H1 (cell line): ENCODE measurements around the gene PNLDC1. TPM values are rescaled to one million over a fixed set of nuclear protein-coding genes. Genes with fewer than 3 reads are reported as not detected.

Experiments
- CBX8 ChIP-seq: fragments of 300-800, 300-1000 bp; sonication (generic); IDR thresholded peaks from 2 replicates; pipeline ENCODE4 v1.7.1; 2016; ENCODE audit warnings: low read depth, low read length, borderline replicate concordance
- CHD1 ChIP-seq: IDR thresholded peaks from 2 replicates; pipeline ENCODE4 v1.6.1; 2012; ENCODE audit warnings: low read depth, low read length, improper control_type of control experiment
- CHD7 ChIP-seq: fragments of 300-600 bp; sonication (generic); IDR thresholded peaks from 2 replicates; pipeline ENCODE4 v1.7.1; 2012; ENCODE audit warnings: low read length, moderate library complexity, mild to moderate bottlenecking, inconsistent platforms; ENCODE audit not compliant: insufficient replicate concordance
- CTBP2 ChIP-seq: IDR thresholded peaks from 2 replicates; pipeline ENCODE4 v1.7.0; 2011; ENCODE audit warnings: borderline replicate concordance, mild to moderate bottlenecking, moderate library complexity, mixed read lengths, low read length; ENCODE audit not compliant: insufficient read depth, insufficient read length
- EP300 ChIP-seq, 2 experiments: IDR thresholded peaks; 1 replicate in 1 of 2; 2 replicates in 1 of 2; pipeline ENCODE4 v1.6.1; 2011 to 2012; ENCODE audit warnings: low read depth in 2 of 2, low read length in 2 of 2, mild to moderate bottlenecking in 2 of 2, borderline replicate concordance in 1 of 2, inconsistent platforms in 1 of 2, moderate library complexity in 1 of 2
- SRF ChIP-seq: IDR thresholded peaks from 2 replicates; pipeline ENCODE4 v1.6.1; 2011; ENCODE audit warnings: mild to moderate bottlenecking, low read depth, low read length, moderate library complexity
- TAF7 ChIP-seq: optimal IDR thresholded peaks from 2 replicates; pipeline ENCODE3; 2011; ENCODE audit warnings: low read depth, mild to moderate bottlenecking, inconsistent platforms, low read length, moderate library complexity, borderline replicate concordance
- TBP ChIP-seq: IDR thresholded peaks from 2 replicates; pipeline ENCODE4 v1.6.1; 2011; ENCODE audit warnings: low read depth, low read length, improper control_type of control experiment
- TEAD4 ChIP-seq: IDR thresholded peaks from 2 replicates; pipeline ENCODE4 v1.6.1; 2012; ENCODE audit warnings: low read depth, low read length, inconsistent platforms, mixed read lengths
- YY1 ChIP-seq: IDR thresholded peaks from 2 replicates; pipeline ENCODE4 v1.6.1; 2011; ENCODE audit warnings: low read depth, mild to moderate bottlenecking, low read length
- polyA plus RNA-seq, 7 experiments: library from polyadenylated mRNA; depleted of rRNA in 3 of 7; stranded (reverse) in 5 of 7; unstranded in 2 of 7; fragments of >200 nt in 5 of 7; fragments of 200-250 nt in 2 of 7; gene quantifications; 1 replicate in 5 of 7; 2 replicates in 1 of 7; 4 replicates in 1 of 7; pipeline versions ENCODE4 v1.2.1 to v1.2.3, GENCODE V29; 2011 to 2013; ENCODE audit warnings: missing spikeins in 2 of 7, mixed read lengths in 2 of 7
- total RNA-seq: library from RNA; stranded (reverse); fragmentation: NEBNext Ultra II Directional; extraction: Animal tissue kit (Norgen Biotek cat#: 25700); gene quantifications from 2 replicates; pipeline ENCODE4 v1.2.1, GENCODE V29; 2021

PNLDC1 gene
- total and polyA plus RNA-seq, 2 of the 8 experiments (the other 6 are each of a cell fraction or from before 2014, with no cell fraction given), result 0.15 to 0.34 TPM

GRCh38 chr6:159826968-159827647 is 27.0 kb downstream of the PNLDC1 start (continued):
- TF ChIP-seq CHD7 (no peak), TBP (no peak), TAF7 (no peak), YY1 (no peak), CHD1 (no peak), CTBP2 (no peak), CBX8 (no peak), TEAD4 (no peak), SRF (no peak), EP300 (IDR thresholded peaks at IDR 0.05; ENCODE audit: borderline replicate concordance in 1 of 2, low read depth in 2 of 2, low read length in 2 of 2) (no peak)
